NT2/D1 (cell line): ENCODE measurements around the gene ZNF74.

Source experiments
- SUZ12 ChIP-seq: IDR thresholded peaks from 2 replicates; pipeline ENCODE4 v1.6.1; 2011; ENCODE audit not compliant: insufficient read length, insufficient read depth; ENCODE audit errors: extremely low read depth
- YY1 ChIP-seq: IDR thresholded peaks from 2 replicates; pipeline ENCODE4 v1.6.1; 2011; ENCODE audit not compliant: insufficient read length, insufficient read depth
- ZNF274 ChIP-seq: IDR thresholded peaks from 2 replicates; pipeline ENCODE4 v1.6.1; 2011; ENCODE audit warnings: mild to moderate bottlenecking, low read depth, low read length

- TF ChIP-seq ZNF274 = no peak
- TF ChIP-seq YY1 = no peak
- TF ChIP-seq SUZ12 = no peak
Measured at GRCh38 chr22:20401376-20402014, 7.5 kb downstream of the ZNF74 start.
